Measurements from ENCODE around the gene CHIA. TPM values are rescaled to one million over a fixed set of nuclear protein-coding genes. Genes with fewer than 3 reads are reported as not detected.
"Not testable (repeated sequence)": the region's sequence is repeated elsewhere in the genome, so short reads cannot be mapped to it uniquely, and the experiment has no call there.

CHIA gene
- total RNA-seq, 2 donors from 2014 or later: not detected

GRCh38 chr1:111309690-111310089 is 19.0 kb downstream of the CHIA start:
- no peak overlapping the region for H3K27ac ChIP-seq
- H3K9me3 ChIP-seq: peaks cover 0 to 10% of the 10 kb centered on the region in 2 donors
- no peak overlapping the region for H3K4me3 ChIP-seq
- H3K36me3 ChIP-seq: no peaks in the 10 kb centered on the region
- no peaks in the 10 kb centered on the region for H3K4me1 ChIP-seq
- no peak for DNase-seq (ENCODE audit: low spot score)
- TF ChIP-seq CTCF (IDR thresholded peaks at IDR 0.05): no peak
- H3K27me3 ChIP-seq: no peaks in the 10 kb centered on the region

GRCh38 chr1:111318523-111318922 is 27.9 kb downstream of the CHIA start:
- no peak overlapping the region for H3K27ac ChIP-seq
- no peaks in the 10 kb centered on the region for H3K4me1 ChIP-seq
- H3K36me3 ChIP-seq: no peaks in the 10 kb centered on the region
- no peaks in the 10 kb centered on the region for H3K27me3 ChIP-seq
- H3K9me3 ChIP-seq: no peaks in the 10 kb centered on the region
- DNase-seq (ENCODE audit: low spot score): no peak
- no peak overlapping the region for H3K4me3 ChIP-seq
- TF ChIP-seq CTCF (IDR thresholded peaks at IDR 0.05): no peak

DNA sequence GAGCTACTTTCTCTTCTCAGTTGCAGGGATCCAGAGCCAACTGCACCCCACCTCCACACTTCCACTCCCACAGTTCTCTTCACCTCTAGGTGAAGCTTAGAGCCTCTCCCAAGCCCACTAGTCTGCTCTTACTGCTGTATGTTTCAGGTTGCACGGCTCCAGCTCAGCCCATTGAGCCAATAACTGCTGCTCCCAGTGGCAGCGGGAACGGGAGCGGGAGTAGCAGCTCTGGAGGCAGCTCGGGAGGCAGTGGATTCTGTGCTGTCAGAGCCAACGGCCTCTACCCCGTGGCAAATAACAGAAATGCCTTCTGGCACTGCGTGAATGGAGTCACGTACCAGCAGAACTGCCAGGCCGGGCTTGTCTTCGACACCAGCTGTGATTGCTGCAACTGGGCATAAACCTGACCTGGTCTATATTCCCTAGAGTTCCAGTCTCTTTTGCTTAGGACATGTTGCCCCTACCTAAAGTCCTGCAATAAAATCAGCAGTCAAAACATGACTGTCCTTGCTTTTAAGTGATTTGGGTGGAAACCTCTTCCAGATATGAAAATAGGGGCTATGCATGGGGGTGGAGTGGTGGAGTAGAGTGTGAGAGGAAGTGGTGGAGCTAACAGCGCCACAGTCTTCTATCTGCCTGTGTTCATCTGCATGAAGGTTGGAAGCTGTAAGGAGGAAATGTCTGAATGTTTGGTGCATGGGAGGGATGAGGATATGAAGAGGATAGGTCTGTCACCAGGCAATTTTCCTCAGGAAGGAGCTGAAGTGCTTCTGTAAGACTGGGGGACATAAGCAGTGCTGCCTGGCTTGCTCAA is 29.6 kb downstream of the CHIA start:
- TF ChIP-seq CTCF (IDR thresholded peaks at IDR 0.05): no peak
- Histone ChIP-seq H3K4me1 (no peaks in the 10 kb centered on the region), H3K27ac (no peak overlapping the region), H3K36me3 (no peaks in the 10 kb centered on the region), H3K9me3 (no peaks in the 10 kb centered on the region), H3K27me3 (no peaks in the 10 kb centered on the region), H3K4me3 (no peak overlapping the region)
- DNase-seq (ENCODE audit: low spot score): no peak

DNA sequence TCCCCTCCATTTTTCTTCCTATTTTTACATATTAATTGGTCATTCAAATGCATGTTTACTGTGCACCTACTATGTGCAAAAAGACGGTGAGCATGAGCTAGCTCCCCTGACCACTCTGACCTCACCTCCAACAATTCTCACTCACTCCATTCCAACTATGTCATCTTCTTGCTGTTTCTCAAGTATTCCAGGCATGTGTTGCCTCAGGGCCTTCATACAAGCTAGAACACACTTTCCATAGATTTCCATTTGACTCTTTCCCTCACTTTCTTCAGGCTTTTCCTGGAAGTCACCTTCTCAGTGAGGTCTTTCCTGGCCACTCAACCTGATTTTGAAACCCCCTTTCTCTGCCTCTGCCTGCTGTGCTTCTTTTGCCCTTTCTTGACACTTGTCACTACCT is 32.6 kb downstream of the CHIA start:
- no peak for DNase-seq (ENCODE audit: low spot score)
- no peak overlapping the region for H3K4me3 ChIP-seq
- peaks cover 0 to 20% of the 10 kb centered on the region in 2 donors for H3K9me3 ChIP-seq
- TF ChIP-seq CTCF (IDR thresholded peaks at IDR 0.05): no peak
- no peaks in the 10 kb centered on the region for H3K27me3 ChIP-seq
- no peaks in the 10 kb centered on the region for H3K4me1 ChIP-seq
- H3K27ac ChIP-seq: no peak overlapping the region
- no peaks in the 10 kb centered on the region for H3K36me3 ChIP-seq

DNA sequence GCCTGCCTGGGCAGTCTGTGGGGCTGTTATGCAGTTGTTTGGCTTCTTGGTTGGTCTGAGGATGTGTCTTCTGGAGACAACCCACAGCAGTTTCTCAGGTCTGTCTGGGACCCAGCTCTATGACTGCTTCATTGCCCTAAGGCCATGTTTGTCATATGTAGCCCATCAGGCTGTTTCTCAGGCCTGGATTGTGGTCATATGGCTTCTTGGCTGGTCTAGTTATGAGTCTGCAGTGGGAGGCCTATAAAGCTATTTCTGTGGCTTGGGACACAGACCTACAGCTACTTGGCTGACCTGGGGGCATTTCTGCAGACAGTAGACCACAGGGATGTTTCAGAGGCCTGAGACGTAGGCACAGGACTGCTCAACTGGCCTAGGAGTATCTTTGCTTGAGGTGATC is 41.5 kb downstream of the CHIA start:
- Histone ChIP-seq H3K27me3 (no peaks in the 10 kb centered on the region), H3K9me3 (peaks cover 0 to 38% of the 10 kb centered on the region in 2 donors), H3K4me3 (no peak overlapping the region), H3K4me1 (no peaks in the 10 kb centered on the region), H3K27ac (no peak overlapping the region), H3K36me3 (no peaks in the 10 kb centered on the region)
- no peak for TF ChIP-seq CTCF (IDR thresholded peaks at IDR 0.05)
- no peak for DNase-seq (ENCODE audit: low spot score)

- no peak for DNase-seq (ENCODE audit: low spot score)
- Histone ChIP-seq H3K27me3 (no peaks in the 10 kb centered on the region), H3K9me3 (peaks cover 0 to 20% of the 10 kb centered on the region in 2 donors), H3K4me1 (no peaks in the 10 kb centered on the region), H3K4me3 (no peak overlapping the region), H3K27ac (no peak overlapping the region), H3K36me3 (no peaks in the 10 kb centered on the region)
- TF ChIP-seq CTCF (IDR thresholded peaks at IDR 0.05): peak in 1 of 2 donors; percentile 47
These were observed 43.5 kb downstream of the CHIA start for GRCh38 chr1:111334169-111334568.

- peaks cover 0 to 17% of the 10 kb centered on the region in 2 donors for H3K9me3 ChIP-seq
- not testable (repeated sequence) for H3K27ac ChIP-seq; DNase-seq (ENCODE audit: low spot score); H3K4me3 ChIP-seq; H3K36me3 ChIP-seq; H3K4me1 ChIP-seq; H3K27me3 ChIP-seq
These were observed 44.7 kb downstream of the CHIA start for GRCh38 chr1:111335214-111335877.

GRCh38 chr1:111338849-111339248 is 48.2 kb downstream of the CHIA start:
- H3K27ac ChIP-seq; DNase-seq (ENCODE audit: low spot score); H3K4me1 ChIP-seq; H3K4me3 ChIP-seq; H3K9me3 ChIP-seq; H3K27me3 ChIP-seq; H3K36me3 ChIP-seq: not testable (repeated sequence)

Data from right atrium auricular region (tissue), 2 donors.